ENCODE results near the gene XYLT1.

DNA sequence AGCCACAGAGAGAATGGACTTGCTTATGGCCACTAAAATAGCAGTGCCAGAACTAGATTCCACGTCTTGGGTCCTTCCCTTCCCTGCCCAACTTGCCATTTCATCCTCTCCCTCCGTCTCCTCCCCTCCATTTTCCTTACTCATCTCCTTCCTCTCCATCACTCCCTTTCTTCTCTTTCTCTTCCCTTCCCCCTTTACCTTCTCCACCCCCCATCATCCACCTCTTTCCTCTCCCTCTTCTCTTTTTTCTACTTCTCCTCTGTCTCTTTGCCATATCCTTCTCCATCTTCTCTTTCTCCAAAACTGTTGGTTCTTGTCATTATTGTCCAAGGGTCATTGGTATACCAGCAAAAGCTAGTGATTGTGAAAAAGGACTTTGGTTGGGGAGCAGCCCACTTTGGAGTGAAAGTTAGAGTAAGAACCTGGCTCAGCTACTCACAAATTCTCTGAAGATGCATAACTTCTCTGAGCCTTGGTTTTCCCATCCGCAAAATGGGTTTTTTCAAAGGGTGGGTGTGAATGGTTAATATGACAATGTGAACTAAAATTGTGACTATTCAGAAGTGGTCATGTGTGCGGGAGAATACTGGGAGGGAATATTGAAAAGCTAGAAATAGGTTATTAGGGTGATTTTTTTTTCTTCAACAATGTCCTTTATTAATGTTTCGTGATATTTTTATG lies 393.8 kb downstream of the XYLT1 start:
- TF ChIP-seq GLIS3 (CRISPR knock-in tag; IDR thresholded peaks at IDR 0.05) (no peak), SNAI2 (CRISPR knock-in tag; IDR thresholded peaks at IDR 0.05) (no peak), PPARA (CRISPR knock-in tag; IDR thresholded peaks at IDR 0.05; ENCODE audit: borderline replicate concordance) (no peak), ZFP30 (CRISPR knock-in tag; IDR thresholded peaks at IDR 0.05) (no peak)
